ENCODE data around the gene CES4A.
A peak's percentile ranks its signal among the peaks of the same experiment; 100 is the strongest.

CES4A gene

GRCh38 chr16:67017810-67018488 lies 29.6 kb downstream of the CES4A start:
- DNase-seq = peak in 33 of 51 donors; percentile 8 to 78 (median 38)

GRCh38 chr16:67019171-67019570 lies 30.8 kb downstream of the CES4A start:
- no peak for DNase-seq

GRCh38 chr16:67021321-67021720 lies 32.9 kb downstream of the CES4A start:
- DNase-seq = no peak

GRCh38 chr16:67022531-67023214 lies 34.3 kb downstream of the CES4A start:
- DNase-seq = no peak

GRCh38 chr16:67023689-67024088 lies 35.3 kb downstream of the CES4A start:
- no peak for DNase-seq

- no peak for DNase-seq
These were observed 36.2 kb downstream of the CES4A start for GRCh38 chr16:67024384-67025209.

- no peak for DNase-seq
These were observed 36.8 kb downstream of the CES4A start for GRCh38 chr16:67025210-67025550.

- no peak for DNase-seq
These were observed 38.2 kb downstream of the CES4A start for GRCh38 chr16:67026570-67026969.

GRCh38 chr16:67027046-67027445 lies 38.7 kb downstream of the CES4A start:
- DNase-seq = no peak

GRCh38 chr16:67028167-67028695 lies 39.8 kb downstream of the CES4A start:
- no peak for DNase-seq

- peak; percentile 62 to 94 (median 85) for DNase-seq
These were observed 40.4 kb downstream of the CES4A start, which contains the start of gene CBFB for GRCh38 chr16:67028696-67029253. Gene CBFB (plus strand): TSS chr16:67029149. CDS start chr16:67029408, 259 bp downstream.

GRCh38 chr16:67029254-67030096 lies 41.1 kb downstream of the CES4A start:
- peak in 32 of 51 donors; percentile 25 to 83 (median 56) for DNase-seq

GRCh38 chr16:67030221-67030962 lies 42.0 kb downstream of the CES4A start:
- DNase-seq = no peak

- DNase-seq = no peak
These were observed 46.1 kb downstream of the CES4A start for GRCh38 chr16:67034487-67034886.

- DNase-seq = no peak
These were observed 47.0 kb downstream of the CES4A start for GRCh38 chr16:67035364-67035763.

- DNase-seq = no peak
These were observed 47.9 kb downstream of the CES4A start for GRCh38 chr16:67036323-67036741.

GRCh38 chr16:67039260-67040020 lies 51.1 kb downstream of the CES4A start:
- DNase-seq = no peak

- no peak for DNase-seq
These were observed 51.8 kb downstream of the CES4A start for GRCh38 chr16:67040166-67040565.

GRCh38 chr16:67040906-67041305 lies 52.5 kb downstream of the CES4A start:
- peak in 5 of 51 donors; percentile 7 to 28 (median 19) for DNase-seq
